GM19397 (cell line): ENCODE data around the gene MTUS2.
"Not testable (repeated sequence)": the region's sequence is repeated elsewhere in the genome, so short reads cannot be mapped to it uniquely, and the experiment has no call there.

ENCODE experiments used
- ATAC-seq: cut with Tn5 transposase; IDR thresholded peaks from one replicate; pipeline ENCODE4 v1.9.1; 2021; ENCODE audit warnings: mild to moderate bottlenecking, moderate library complexity; ENCODE audit not compliant: unreplicated experiment

Gene MTUS2

DNA sequence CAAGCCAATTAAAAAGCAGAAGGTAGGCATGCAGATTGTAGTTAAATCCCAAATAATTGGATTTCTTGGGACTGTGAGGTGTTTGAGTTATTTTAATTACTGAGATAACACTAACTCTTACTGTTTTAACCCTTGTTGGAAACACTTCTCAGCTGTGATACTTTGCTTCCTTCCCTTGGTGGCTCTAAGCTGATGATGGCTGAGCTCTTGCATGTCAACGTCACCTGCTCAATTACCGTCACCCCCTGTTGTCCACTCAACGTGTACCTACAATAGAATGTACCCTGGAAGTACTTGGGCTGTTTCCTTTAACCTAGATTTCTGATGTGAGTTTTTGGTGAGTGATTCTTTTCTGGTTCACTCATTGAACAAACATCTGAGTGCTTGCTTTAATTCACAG is 471.9 kb downstream of the MTUS2 start:
- no peak for ATAC-seq

DNA sequence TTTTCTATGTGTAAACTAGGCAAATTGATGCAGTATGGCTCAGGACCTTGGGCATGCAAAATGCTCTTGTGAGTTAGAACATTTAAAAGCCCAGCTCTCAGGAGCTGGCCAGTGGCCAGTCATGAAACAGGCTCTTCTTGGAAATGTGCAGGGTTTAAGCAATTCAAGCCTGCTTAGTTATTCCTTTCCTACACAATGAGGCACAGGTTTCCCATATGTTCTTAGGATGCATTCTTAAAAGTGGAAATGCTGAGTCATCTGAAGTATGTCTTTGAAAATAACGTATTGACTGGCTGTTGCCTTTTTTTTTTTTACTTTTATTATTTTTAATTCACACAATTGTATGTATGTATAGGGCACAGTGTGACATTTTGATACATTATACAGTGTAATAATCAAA is 474.7 kb downstream of the MTUS2 start:
- no peak for ATAC-seq

DNA sequence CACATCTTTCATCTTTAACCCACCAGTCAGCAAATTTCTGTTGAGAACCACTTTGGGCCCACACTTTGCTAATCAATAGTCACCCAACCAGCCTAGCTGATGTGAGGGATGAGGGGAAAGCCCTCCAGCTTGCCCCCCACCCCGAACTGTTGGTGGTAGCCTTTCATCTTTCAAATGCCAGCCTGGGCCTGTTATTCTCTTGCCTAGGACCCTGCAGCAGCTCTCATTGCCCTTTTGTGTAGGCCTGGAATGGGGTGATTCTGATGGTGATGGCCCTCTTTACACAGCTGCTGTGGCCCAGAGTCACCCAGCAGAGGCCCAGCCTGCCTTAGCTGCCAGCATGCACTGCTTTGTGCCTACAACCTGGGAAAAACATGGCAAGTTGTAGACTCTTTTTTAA is 480.9 kb downstream of the MTUS2 start:
- no peak for ATAC-seq

DNA sequence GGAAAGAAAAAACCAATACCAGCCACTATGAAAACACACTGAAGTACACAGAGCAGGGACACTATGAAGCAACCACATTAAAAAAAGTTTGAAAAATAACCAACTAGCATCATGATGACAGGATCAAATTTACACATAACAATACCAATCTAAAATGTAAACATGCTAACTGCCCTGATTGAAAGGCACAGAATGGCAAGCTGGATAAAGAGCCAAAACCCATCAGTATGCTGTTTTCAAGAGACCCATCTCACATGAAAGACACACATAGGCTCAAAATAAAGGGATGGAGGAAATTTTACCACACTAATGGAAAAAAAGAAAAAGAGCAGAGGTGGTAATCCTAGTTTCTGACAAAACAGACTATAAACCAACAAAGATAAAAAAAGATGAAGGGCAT is 484.0 kb downstream of the MTUS2 start:
- ATAC-seq = no peak

DNA sequence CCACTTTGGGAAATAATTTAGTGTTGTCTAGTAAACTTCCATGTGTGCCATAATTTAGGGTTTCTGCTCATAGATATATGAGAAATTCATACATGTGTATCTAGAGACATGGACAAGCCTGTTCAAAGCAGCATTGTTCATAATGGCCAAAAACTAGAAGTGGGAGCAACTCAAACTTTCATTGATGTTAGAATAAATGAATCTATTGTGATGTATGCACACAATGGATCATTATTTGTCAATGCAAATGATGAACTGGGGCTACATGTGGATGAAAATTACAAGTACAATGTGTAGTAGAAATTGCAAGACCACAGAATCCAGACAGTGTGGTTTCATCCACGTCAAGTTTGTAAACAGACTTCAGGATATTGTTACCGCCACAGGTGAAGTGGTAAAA is 490.7 kb downstream of the MTUS2 start:
- ATAC-seq = no peak

DNA sequence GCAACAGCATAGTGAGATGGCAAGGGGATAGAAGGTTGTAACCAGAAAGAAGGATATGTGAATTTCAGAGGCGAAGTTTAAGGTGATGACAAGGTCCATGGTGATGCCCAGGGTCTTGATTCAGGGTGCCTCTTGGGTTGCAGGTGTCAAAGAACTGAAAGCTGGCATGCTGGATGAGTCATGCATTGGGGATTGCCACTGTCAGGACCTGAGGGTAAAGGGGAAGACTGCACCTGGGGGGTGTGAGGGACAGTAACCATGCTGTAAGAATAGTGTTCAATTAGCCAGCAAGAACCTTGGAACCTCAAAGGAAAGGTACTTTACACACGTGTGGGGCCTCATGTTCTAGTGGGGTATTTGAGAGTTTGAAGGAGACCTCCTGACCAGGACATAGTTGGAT is 495.7 kb downstream of the MTUS2 start:
- ATAC-seq = no peak

DNA sequence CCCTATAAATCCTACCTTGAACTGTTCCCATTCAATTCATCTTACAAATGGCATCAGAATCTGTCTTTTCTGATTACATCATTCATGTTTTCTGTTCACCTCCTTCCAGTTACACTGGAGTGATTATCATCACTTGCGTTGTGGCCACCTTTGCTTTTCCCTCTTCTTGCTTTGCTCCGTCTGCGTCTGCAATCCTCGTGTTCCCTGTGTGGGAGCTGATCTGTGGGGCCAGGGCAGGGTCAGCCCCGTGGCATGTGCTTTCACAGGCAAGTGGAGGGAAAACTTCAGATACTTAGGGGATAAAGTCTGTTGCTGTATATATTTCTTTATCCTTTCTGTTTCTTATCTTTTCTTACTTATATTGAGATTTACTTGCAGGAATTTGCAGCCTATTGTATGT is 497.7 kb downstream of the MTUS2 start:
- ATAC-seq = no peak

DNA sequence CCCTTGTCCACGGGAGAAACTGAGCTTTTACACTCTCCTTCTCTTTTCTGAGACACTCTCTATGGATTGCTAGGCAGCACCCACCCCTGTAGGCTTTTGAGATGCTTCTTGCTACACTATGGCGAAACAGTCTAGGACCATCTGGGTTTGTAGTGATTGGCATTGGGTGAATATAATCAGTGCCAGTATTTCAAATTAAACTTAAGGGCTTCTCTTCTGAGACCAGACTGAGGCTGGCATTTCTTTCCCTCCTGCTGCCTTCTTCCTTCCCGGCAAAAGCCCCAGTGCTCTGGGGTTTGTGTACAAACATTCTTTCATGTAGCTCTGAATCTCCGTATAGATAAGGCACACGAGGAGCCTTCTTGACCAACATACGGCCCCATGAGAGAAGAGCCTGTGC is 498.6 kb downstream of the MTUS2 start:
- ATAC-seq = no peak

DNA sequence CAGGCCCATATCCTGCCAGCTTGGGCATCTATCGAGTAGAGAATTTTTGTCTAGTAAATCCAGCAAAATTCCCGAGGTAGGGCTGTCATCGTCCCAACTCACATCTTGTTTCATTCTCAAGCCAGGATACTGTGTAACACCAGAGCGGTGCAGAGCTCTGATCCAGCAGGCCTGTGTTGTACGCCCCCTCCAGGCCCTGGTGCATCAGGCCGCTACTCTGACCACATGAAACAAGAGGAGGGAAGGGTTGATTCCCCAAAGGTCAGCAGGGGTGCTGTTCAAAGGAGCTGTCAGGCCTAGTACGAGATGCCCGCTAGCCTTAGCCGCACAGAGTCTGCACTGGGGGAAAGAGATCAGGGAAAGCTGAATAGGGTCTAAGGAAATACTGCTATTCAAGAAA is 499.3 kb downstream of the MTUS2 start:
- no peak for ATAC-seq

DNA sequence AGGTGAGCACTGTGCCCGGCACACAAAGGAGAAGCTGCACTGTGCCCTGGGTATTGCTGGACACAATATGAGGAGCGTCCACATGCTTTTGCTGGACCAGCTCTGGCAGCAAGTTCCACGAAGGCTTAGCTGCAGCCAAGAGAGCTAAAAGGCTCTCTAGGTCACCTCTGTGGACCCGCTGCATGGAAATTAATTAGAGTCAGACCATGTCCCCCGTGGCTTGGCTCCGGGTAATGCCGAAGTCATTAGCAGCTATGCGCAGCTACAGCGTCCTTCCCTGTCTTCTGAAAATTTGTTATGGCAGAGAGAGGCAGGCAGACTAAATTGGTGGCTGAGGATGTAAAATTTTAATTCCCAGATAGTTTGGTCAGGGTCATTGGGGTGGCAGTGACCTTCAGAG is 503.8 kb downstream of the MTUS2 start:
- no peak for ATAC-seq

DNA sequence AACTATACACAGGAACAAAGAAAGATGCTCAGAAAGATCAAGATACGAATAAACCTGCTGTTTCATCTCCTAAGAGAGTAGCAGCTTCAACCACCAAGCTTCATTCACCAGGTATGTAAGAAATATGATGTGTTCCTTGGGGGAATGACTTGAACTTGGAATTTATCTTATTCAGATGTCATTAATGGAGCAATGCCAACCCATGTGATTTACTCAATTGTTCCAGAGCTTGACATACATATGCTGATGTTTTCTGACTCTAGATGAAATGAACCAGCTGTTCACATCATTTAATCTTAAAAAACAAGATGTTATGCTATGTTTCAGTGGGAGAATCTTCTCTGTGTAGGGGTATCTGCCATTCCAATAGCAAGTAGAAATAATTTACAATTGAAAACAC is 504.5 kb downstream of the MTUS2 start:
- no peak for ATAC-seq

DNA sequence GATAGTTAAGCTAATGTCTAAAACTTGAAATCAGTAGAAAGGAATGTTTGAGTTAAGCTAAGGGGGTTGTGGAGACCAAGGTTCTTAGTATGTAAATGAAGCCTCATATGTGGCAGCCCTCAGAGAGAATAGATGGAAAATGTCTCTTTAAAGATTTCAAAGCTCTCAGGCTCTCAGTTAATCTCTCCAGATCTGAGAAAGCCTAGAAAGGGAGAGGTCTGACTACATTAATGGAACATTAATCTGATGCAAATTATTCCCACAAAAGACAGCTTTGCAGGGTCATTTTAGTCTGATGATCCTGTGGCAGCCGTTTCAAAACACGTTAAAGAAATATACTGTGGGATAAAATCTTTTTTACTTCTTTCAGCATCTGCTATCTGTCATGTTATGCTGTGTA is 508.4 kb downstream of the MTUS2 start:
- no peak for ATAC-seq

DNA sequence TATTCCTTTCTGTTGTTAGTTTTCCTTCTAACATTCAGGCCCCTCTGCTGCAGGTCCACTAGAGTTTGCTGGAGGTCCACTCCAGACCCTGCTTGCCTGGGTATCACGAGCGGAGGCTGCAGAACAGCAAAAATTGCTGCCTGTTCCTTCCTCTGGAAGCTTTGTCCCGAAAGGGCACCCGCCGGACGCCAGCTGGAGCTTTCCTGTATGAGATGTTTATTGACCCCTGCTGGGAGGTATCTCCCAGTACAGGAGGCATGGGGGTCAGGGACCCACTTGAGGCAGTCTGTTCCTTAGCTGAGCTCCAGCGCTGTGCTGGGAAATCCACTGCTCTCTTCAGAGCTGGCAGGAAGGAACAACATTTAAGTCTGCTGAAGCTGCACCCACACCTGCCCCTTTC is 516.2 kb downstream of the MTUS2 start:
- no peak for ATAC-seq

DNA sequence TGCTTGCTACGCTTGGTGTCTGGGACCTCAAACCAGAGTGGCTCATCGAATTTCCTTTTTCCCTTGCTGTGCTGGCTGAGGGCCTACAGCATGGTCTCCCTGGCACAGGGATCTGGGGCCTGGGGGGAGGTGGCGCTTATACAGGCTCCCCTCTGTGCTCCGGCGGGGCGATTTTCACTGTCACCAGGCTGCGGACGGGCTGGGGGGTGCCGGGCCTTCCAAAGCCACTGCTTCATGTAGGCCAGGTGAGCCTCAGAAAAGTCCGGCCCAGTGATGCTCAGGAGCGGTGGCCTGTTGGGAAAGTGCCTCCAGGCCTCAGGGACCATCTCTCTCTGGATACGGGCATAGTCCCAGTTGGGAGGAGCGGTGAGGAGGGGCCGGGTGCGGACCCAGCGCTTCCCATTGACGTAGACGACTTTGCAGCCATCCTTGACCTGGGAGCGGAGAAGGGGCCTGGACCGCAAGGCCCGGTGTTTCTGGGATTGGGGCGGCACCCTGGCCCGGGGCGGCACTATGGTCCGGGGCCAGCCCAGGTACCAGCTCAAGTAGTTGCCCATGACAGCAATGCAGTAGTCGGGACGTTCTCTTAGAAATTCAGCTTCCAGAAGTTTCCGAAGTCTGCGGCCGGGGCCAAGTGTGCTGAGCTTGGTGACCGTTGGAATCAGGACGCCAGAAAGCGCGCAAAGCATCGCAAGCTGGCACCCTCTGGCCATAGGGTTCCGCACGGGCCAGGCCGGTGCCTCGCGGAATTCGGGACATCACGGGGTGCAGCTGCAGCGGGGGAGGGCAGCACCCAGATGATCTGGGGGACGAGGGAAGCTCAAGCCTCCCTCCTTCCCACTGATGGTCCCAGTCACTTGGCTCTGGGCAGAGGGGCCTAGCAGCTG is 519.5 kb downstream of the MTUS2 start:
- no peak for ATAC-seq

DNA sequence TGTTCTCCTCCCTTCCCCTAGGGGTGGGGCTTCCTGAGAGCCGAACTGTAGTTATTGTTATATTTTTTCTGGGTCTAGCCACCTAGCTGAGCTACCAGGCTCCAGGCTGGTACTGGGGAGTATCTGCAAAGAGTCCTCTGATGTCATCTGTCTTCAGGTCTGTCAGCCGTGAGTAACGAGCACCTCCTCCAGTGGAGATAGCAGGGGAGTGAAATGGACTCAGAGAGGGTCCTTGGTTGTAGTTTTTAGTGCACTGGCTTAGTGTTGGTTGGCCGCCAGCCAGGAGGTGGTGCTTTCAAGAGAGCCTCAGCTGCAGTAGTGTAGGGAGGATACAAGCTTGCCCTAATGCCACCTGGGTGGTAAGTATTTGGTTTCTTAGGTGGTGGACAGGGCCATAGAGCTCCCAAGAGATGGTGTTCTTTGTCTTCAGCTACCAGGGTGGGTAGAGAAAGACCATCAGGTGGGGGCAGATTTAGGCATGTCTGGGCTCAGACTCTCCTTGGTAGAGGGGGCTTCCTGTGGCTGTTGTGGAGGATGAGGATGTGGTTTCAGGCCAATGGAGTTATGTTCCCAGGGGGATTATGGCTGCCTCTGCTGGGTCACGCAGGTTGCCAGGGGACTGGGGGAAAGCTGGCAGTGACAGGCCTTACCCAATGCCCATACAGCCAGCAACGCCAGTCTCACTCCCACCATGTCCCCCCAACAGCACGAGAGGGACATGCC is 525.9 kb downstream of the MTUS2 start:
- not testable (repeated sequence) for ATAC-seq

DNA sequence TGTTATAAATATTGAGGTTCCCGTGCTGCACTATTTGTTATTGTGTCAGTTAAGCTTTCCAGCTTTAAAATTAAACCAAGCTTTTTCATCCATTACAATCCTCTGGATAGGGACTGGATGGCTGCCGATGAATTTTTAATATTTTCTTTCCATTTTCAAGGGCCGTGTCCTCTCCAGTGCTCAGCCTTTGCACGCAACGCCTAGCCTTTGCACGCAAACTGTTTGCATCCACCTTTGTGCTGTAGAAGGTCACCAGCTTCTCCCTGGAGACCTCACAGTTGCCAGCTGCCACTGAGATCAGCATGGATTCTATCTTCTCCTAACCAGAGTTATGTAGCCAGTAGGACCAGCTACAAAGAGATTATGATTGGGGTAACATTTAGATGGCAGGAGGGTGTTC is 534.9 kb downstream of the MTUS2 start:
- ATAC-seq = no peak

DNA sequence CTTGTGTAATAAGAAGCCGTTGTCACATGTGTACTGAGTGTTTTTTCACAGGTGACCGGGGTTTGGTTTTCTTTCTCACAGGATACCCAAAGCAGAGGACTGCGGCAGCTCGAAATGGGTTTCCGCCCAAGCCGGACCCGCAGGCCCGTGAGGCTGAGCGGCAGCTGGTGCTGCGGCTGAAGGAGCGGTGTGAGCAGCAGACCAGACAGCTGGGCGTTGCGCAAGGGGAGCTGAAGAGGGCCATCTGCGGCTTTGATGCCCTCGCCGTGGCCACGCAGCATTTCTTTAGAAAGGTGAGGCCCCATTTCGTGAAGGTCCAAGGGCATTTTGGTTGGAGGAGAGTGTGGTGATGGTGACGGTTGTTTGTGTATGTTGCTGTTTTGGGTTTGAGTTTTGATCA is 539.0 kb downstream of the MTUS2 start:
- no peak for ATAC-seq

DNA sequence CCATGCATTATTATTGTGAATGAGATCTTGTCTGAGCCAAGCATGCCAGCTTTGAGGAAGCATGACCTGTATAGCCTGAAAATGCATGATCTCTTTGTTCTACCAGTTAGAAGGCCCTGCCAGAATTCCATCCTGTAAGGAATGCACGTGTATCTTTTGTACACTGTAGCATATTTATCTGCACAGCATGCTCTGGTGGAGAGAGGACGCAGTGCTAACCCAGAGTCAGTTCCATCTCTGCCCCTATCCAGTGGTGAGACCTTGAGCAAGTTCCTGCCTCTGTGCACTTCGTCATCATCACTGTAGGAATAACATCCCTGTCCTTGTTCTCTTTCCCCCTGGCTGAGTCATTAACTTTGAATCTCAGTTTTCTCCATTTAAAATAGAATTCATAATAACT is 541.6 kb downstream of the MTUS2 start:
- no peak for ATAC-seq

DNA sequence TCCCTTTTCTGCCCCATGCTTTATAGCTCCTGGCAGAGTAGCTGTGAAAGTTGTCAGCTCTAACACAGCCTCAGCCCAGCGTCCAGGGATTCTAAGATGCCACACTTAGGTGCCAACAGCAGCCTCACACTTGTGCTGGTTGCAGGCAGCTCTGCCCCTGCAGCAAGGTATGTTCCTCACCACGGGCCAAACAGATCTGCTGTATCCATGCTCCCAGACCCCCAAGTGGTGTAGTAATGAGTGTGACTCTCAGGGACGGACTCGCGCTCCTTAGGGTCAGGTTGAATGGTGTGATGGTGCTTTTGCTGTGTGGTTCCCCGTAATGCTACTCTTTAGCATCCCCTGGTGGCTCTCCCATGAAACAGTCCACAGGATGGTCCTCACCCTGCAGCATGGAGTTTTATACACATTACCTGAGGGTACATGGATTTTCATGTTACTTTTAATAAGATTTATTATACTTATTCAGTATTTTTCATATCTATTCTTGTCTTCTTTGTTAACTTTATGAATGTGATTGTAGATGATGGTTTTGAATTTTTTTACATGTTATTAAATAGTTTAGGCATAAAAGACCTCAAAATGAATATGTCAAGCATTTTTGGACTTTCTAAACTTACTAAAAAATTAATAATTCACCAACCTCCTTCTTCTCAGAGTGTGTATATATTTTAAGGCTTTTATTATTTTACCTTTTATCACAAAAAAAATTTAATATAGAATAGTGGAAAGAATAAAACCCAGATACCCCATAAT is 542.9 kb downstream of the MTUS2 start:
- ATAC-seq = no peak

DNA sequence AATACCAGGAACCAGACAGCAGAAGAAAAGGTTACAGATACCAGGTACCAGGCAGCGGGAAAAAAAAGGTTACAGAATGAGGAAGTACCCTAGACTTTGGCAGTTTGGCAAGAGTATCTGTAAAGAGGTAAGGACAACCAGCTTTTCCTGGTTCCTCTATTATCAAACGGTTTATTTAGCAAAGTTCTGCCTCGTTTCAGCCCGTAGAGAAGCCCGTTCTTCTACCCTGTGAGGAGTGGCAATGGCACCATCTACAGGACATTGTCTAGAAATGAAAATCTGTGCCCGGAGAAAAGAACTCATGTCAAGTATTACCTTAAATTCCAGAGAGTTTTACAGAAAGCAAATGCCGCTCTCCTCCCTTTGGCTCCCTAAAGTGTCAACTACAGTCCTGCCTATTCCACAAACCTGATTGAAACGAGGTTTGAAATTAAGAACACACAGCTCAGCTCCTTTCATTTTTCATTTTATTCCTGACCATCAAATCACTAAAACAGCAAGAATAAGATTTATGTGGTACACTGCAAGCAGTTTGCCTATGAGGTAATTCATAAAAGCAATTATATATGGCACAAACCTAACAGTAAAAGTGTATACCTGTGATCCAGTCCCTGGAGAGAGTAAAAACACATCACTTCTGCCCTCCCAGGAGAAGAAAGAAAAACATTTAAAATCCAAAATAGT is 549.1 kb downstream of the MTUS2 start:
- no peak for ATAC-seq

DNA sequence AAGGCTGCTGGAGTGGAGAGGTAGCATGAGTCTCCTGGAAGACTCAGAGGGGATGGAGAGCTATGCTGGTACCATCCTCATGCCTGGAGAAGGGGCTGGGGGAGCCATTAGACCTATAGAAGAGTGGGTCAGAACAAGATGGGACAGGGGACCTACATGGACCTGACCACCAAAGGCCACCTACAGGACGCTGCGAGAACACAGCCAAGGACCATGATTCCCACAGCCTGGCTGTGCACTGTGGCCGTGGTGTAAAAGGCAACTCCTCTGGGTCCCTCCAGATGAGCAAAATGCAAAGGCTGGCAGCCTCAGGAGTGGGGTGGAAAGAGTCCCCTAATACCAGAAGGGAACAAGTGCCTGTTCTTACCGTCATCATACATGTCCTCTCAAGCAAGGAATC is 559.1 kb downstream of the MTUS2 start:
- ATAC-seq = no peak
